HEK293 (cell line): Measurements from ENCODE around the gene ADCY1.

Experiments used
- CTCF ChIA-PET: fragments of 350-600 bp; formaldehyde crosslinking; extraction: SDS; loops from one replicate; lab custom pipeline; 2021; ENCODE audit warnings: antibody characterized with exemption; lab: Yijun Ruan, JAX
- POLR2A ChIA-PET: fragments of 300-600 bp; formaldehyde crosslinking; extraction: SDS; loops from one replicate; lab custom pipeline; 2020; ENCODE audit warnings: antibody characterized with exemption, inconsistent platforms; lab: Yijun Ruan, JAX
- H3K27ac ChIP-seq: fragments of 200-500 bp; sonication (Bioruptor generic); 2 replicates; pipeline ENCODE4 v1.5.1; 2014; ENCODE audit warnings: low read depth, low read length, control low read depth, inconsistent platforms; ENCODE audit errors: extremely low read depth
- H3K36me3 ChIP-seq, 2 experiments: fragments of 200-500 bp in 1 of 2; sonication (Bioruptor generic) in 1 of 2; 1 replicate in 1 of 2; 2 replicates in 1 of 2; pipeline ENCODE4 v1.5.1; 2014 to 2017; ENCODE audit warnings: inconsistent platforms in 2 of 2, low read length in 2 of 2; ENCODE audit not compliant: control insufficient read depth in 2 of 2, insufficient read depth in 1 of 2
- H3K4me1 ChIP-seq: fragments of 200-500 bp; sonication (Bioruptor generic); 2 replicates; pipeline ENCODE4 v1.5.1; 2014; ENCODE audit warnings: mild to moderate bottlenecking, low read length, inconsistent platforms; ENCODE audit not compliant: control insufficient read depth, insufficient read depth
- H3K4me3 ChIP-seq: 2 replicates; pipeline ENCODE4 v1.5.1; 2011; ENCODE audit warnings: low read depth, mild to moderate bottlenecking, control low read depth, low read length, moderate library complexity
- H3K9me3 ChIP-seq: fragments of 200-500 bp; sonication (Bioruptor generic); 2 replicates; pipeline ENCODE4 v1.5.1; 2014; ENCODE audit warnings: low read depth, low read length, inconsistent platforms; ENCODE audit not compliant: control insufficient read depth, insufficient read depth
- CTCF ChIP-seq: fragments of 450-650 bp; formaldehyde crosslinking; IDR thresholded peaks from 2 replicates; pipeline ENCODE4 v1.5.1; 2016; ENCODE audit warnings: missing biosample characterization, missing genetic modification characterization
- ZNF18 ChIP-seq: fragments of 450-650 bp; formaldehyde crosslinking; IDR thresholded peaks from 2 replicates; pipeline ENCODE4 v1.5.1; 2016; ENCODE audit warnings: missing biosample characterization, missing genetic modification characterization
- ZNF221 ChIP-seq: fragments of 450-650 bp; formaldehyde crosslinking; IDR thresholded peaks from 2 replicates; pipeline ENCODE4 v1.5.1; 2017; ENCODE audit warnings: missing biosample characterization, missing genetic modification characterization, borderline replicate concordance
- ZNF223 ChIP-seq: fragments of 450-650 bp; formaldehyde crosslinking; IDR thresholded peaks from 2 replicates; pipeline ENCODE4 v1.5.1; 2016; ENCODE audit warnings: missing biosample characterization, missing genetic modification characterization
- ZNF239 ChIP-seq: fragments of 450-650 bp; formaldehyde crosslinking; IDR thresholded peaks from 2 replicates; pipeline ENCODE4 v1.5.1; 2016; ENCODE audit warnings: missing biosample characterization, missing genetic modification characterization
- ZNF266 ChIP-seq: fragments of 450-650 bp; formaldehyde crosslinking; IDR thresholded peaks from 2 replicates; pipeline ENCODE4 v1.5.1; 2016; ENCODE audit warnings: missing biosample characterization, missing genetic modification characterization, low read depth
- ZNF596 ChIP-seq: fragments of 450-650 bp; IDR thresholded peaks from 2 replicates; pipeline ENCODE4 v1.5.0; 2018; ENCODE audit warnings: missing biosample characterization, mild to moderate bottlenecking, missing genetic modification characterization, moderate library complexity
- ZNF791 ChIP-seq: fragments of 450-650 bp; formaldehyde crosslinking; IDR thresholded peaks from 2 replicates; pipeline ENCODE4 v1.5.1; 2016; ENCODE audit warnings: missing biosample characterization, missing genetic modification characterization
- ZSCAN16 ChIP-seq: fragments of 450-650 bp; formaldehyde crosslinking; IDR thresholded peaks from 2 replicates; pipeline ENCODE4 v1.5.1; 2016; ENCODE audit warnings: missing biosample characterization, missing genetic modification characterization
- ZSCAN23 ChIP-seq: fragments of 450-650 bp; formaldehyde crosslinking; IDR thresholded peaks from 2 replicates; pipeline ENCODE4 v1.5.1; 2016; ENCODE audit warnings: missing biosample characterization, missing genetic modification characterization
- ZSCAN5A ChIP-seq: fragments of 450-650 bp; formaldehyde crosslinking; IDR thresholded peaks from 2 replicates; pipeline ENCODE4 v1.5.1; 2016; ENCODE audit warnings: missing biosample characterization, missing genetic modification characterization
- TF ChIP-seq, protein P1 (sequence below): fragments of 450-650 bp; IDR thresholded peaks from 2 replicates; pipeline ENCODE4 v1.5.1; 2018; ENCODE audit warnings: missing biosample characterization, missing genetic modification characterization
- TF ChIP-seq, protein P2 (sequence below): fragments of 450-650 bp; formaldehyde crosslinking; IDR thresholded peaks from 2 replicates; pipeline ENCODE4 v1.5.1; 2016; ENCODE audit warnings: missing biosample characterization, missing genetic modification characterization
- TF ChIP-seq, protein P3 (sequence below): fragments of 450-650 bp; formaldehyde crosslinking; optimal IDR thresholded peaks from 2 replicates; pipeline ENCODE3; 2016; ENCODE audit warnings: missing biosample characterization, mild to moderate bottlenecking, missing genetic modification characterization

Gene ADCY1

DNA sequence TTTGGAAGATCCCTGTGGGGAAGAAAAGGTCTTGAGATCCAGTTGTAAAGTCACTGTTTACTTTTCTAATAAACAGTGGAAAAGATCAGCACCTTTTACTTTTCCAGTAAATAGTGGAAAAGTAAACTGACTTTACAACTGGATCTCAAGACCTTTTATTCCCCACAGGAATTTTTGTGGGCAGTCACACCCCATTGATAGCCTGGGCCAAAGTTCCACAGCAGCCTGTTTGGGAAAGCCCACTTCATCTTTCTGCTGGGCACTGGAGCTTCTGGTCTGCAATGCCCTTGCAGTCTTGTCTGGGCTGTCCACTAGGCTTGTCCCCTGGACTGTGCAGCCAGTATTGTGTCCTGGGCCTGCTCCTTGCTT is 50.2 kb downstream of the ADCY1 start:
- TF ChIP-seq, protein P1, sequence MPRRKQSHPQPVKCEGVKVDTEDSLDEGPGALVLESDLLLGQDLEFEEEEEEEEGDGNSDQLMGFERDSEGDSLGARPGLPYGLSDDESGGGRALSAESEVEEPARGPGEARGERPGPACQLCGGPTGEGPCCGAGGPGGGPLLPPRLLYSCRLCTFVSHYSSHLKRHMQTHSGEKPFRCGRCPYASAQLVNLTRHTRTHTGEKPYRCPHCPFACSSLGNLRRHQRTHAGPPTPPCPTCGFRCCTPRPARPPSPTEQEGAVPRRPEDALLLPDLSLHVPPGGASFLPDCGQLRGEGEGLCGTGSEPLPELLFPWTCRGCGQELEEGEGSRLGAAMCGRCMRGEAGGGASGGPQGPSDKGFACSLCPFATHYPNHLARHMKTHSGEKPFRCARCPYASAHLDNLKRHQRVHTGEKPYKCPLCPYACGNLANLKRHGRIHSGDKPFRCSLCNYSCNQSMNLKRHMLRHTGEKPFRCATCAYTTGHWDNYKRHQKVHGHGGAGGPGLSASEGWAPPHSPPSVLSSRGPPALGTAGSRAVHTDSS, result no peak
- TF ChIP-seq ZSCAN5A (no peak), ZSCAN23 (tag by site-specific recombination) (no peak), ZNF266 (no peak), ZSCAN16 (no peak), CTCF (tag by site-specific recombination) (no peak)
- TF ChIP-seq, protein P2, sequence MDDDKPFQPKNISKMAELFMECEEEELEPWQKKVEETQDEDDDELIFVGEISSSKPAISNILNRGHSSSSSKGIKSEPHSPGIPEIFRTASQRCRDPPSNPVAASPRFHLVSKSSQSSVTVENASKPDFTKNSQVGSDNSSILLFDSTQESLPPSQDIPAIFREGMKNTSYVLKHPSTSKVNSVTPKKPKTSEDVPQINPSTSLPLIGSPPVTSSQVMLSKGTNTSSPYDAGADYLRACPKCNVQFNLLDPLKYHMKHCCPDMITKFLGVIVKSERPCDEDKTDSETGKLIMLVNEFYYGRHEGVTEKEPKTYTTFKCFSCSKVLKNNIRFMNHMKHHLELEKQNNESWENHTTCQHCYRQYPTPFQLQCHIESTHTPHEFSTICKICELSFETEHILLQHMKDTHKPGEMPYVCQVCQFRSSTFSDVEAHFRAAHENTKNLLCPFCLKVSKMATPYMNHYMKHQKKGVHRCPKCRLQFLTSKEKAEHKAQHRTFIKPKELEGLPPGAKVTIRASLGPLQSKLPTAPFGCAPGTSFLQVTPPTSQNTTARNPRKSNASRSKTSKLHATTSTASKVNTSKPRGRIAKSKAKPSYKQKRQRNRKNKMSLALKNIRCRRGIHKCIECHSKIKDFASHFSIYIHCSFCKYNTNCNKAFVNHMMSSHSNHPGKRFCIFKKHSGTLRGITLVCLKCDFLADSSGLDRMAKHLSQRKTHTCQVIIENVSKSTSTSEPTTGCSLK, result no peak
- TF ChIP-seq, all 188 proteins: peak for 0
- ChIA-PET POLR2A (no interaction called here), CTCF (no interaction called here)
- no peak overlapping the region for H3K4me3 ChIP-seq
- no peaks in the 10 kb centered on the region for H3K9me3 ChIP-seq
- H3K36me3 ChIP-seq, result no peaks in the 10 kb centered on the region
- no peak overlapping the region for H3K27ac ChIP-seq
- no peaks in the 10 kb centered on the region for H3K4me1 ChIP-seq

DNA sequence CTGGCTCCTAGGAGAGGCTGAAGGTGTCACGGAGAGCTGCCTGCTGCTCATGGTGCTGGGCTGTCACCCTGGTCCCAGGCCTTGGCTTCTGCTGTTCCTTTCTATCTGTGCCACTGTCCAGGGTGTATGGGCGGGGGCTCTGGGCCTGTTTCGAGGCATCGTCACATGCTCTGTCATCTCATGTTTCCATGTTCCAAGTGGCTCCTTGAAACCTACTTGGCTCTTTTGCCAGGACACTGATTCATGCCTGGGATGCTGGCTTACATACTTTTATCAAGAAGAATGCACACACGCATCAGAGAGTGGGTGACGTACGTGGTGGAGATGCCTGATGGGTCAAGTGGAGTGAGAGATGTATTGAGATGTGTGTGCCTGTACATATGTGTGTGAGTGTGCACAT is 50.9 kb downstream of the ADCY1 start:
- ChIA-PET POLR2A (no interaction called here), CTCF (no interaction called here)
- no peaks in the 10 kb centered on the region for H3K4me1 ChIP-seq

More for the DNA sequence above, 50.9 kb downstream of the ADCY1 start:
- H3K9me3 ChIP-seq, result no peaks in the 10 kb centered on the region
- no peaks in the 10 kb centered on the region for H3K36me3 ChIP-seq
- no peak overlapping the region for H3K4me3 ChIP-seq
- TF ChIP-seq, protein P3, sequence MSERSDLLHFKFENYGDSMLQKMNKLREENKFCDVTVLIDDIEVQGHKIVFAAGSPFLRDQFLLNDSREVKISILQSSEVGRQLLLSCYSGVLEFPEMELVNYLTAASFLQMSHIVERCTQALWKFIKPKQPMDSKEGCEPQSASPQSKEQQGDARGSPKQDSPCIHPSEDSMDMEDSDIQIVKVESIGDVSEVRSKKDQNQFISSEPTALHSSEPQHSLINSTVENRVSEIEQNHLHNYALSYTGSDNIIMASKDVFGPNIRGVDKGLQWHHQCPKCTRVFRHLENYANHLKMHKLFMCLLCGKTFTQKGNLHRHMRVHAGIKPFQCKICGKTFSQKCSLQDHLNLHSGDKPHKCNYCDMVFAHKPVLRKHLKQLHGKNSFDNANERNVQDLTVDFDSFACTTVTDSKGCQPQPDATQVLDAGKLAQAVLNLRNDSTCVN, result no peak
- TF ChIP-seq ZNF221 (no peak), ZNF596 (tag by site-specific recombination) (no peak), ZNF18 (tag by site-specific recombination) (no peak), ZNF239 (tag by site-specific recombination) (no peak), ZNF791 (no peak), ZSCAN16 (no peak), ZNF223 (no peak)
- no peak overlapping the region for H3K27ac ChIP-seq
